ENCODE data around the gene ZNF546. TPM values are rescaled to one million over a fixed set of nuclear protein-coding genes. Genes with fewer than 3 reads are reported as not detected.

Gene ZNF546
- total and polyA plus RNA-seq, 8 donors, result 1.2 to 5.9 (median 2.8) TPM

GRCh38 chr19:39970675-39971379 is 26.0 kb upstream of the ZNF546 start, which contains the start of gene PSMC4:
TSS of gene PSMC4 (plus strand) at chr19:39971165. CDS start at chr19:39971203, 38 bp downstream.
- WGBS, 2 donors, result 0 to 1% methylated on average over 45 to 47 of the region's 47 CpGs
- Histone ChIP-seq H3K27me3 (no peaks in the 10 kb centered on the region), H3K27ac (peak within 1 kb of the TSS; percentile 61 to 91 (median 79)), H3K4me1 (peaks cover 0 to 7% (median 6%) of the 10 kb centered on the region in 3 donors), H3K36me3 (peaks cover 0 to 8% (median 8%) of the 10 kb centered on the region in 3 donors), H3K9me3 (no peaks in the 10 kb centered on the region), H3K4me3 (peak within 1 kb of the TSS; percentile 60 to 93 (median 75))
- DNase-seq (peak; percentile 98 to 99 (median 98)), FAIRE-seq (peak; percentile 96), ATAC-seq (peak; percentile 98 to 99 (median 98))
- intact Hi-C loops (cut with DNase I), result no loop called here
- TF ChIP-seq CTCF (IDR thresholded peaks at IDR 0.05), result peak; percentile 39 to 65 (median 55)

GRCh38 chr19:39971380-39972035 is 25.4 kb upstream of the ZNF546 start:
- Histone ChIP-seq H3K4me3 (peak overlapping the region; percentile 60 to 93 (median 75)), H3K27me3 (no peaks in the 10 kb centered on the region), H3K9me3 (no peaks in the 10 kb centered on the region), H3K27ac (peak overlapping the region; percentile 41 to 60 (median 54)), H3K4me1 (peaks cover 0 to 7% (median 6%) of the 10 kb centered on the region in 3 donors), H3K36me3 (peaks cover 0 to 8% (median 8%) of the 10 kb centered on the region in 3 donors)
- FAIRE-seq (no peak), DNase-seq (peak in 2 of 6 donors; percentile 60 to 66), ATAC-seq (peak in 1 of 4 donors; percentile 0)
- 1% methylated on average over 21 of the region's 21 CpGs for WGBS, 2 donors
- intact Hi-C loops (cut with DNase I), result no loop called here
- TF ChIP-seq CTCF (IDR thresholded peaks at IDR 0.05), result no peak

GRCh38 chr19:39974377-39975155 is 22.3 kb upstream of the ZNF546 start:
- intact Hi-C loops (cut with DNase I), result no loop called here
- FAIRE-seq, result no peak
- H3K27me3 ChIP-seq, result no peaks in the 10 kb centered on the region
- ATAC-seq, result no peak
- H3K9me3 ChIP-seq, result no peaks in the 10 kb centered on the region
- peaks cover 0 to 19% (median 8%) of the 10 kb centered on the region in 3 donors for H3K36me3 ChIP-seq
- WGBS, 2 donors, result 95% methylated on average over 22 to 24 of the region's 24 CpGs
- no peak for DNase-seq
- no peak overlapping the region for H3K4me3 ChIP-seq
- peaks cover 0 to 7% (median 6%) of the 10 kb centered on the region in 3 donors for H3K4me1 ChIP-seq
- H3K27ac ChIP-seq, result no peak overlapping the region
- TF ChIP-seq CTCF (IDR thresholded peaks at IDR 0.05), result no peak

GRCh38 chr19:39982883-39983282 is 14.0 kb upstream of the ZNF546 start:
- Histone ChIP-seq H3K27ac (no peak overlapping the region), H3K4me3 (no peak overlapping the region), H3K4me1 (no peaks in the 10 kb centered on the region), H3K36me3 (peaks cover 0 to 34% (median 6%) of the 10 kb centered on the region in 3 donors), H3K9me3 (no peaks in the 10 kb centered on the region), H3K27me3 (no peaks in the 10 kb centered on the region)
- no peak for ATAC-seq
- FAIRE-seq, result peak; percentile 57
- intact Hi-C loops (cut with DNase I), result no loop called here
- 93 to 96% methylated on average over 1 of the region's 1 CpG for WGBS, 2 donors
- DNase-seq, result no peak
- TF ChIP-seq CTCF (IDR thresholded peaks at IDR 0.05), result no peak

Measured in pancreas (tissue), 10 donors.